ENCODE results near the gene PRKN.

Gene PRKN

DNA sequence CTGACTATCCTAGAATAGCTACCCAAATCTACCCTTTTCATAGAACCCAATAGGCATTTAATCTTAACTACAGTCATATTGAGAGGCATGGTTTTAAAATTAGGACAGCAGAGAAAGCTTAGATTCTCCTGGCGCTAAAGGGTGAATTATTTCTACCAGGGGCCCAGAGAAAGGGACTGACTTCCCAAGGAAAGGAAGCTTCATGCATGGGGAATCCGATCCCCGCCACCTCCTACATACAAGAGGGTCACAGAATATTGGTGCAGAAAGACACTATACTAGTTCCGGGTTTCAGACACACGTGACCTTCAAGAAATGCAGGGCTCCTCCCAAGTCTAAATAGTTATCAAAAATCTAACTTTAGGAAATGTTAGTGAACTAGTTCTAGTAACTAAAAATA lies 130.9 kb downstream of the PRKN start:
- no peak overlapping the region for H3K9ac ChIP-seq (ENCODE audit: low read length in 2 of 2)
- no peaks in the 10 kb centered on the region for H3K4me1 ChIP-seq (ENCODE audit: control insufficient read depth, insufficient read depth, low read length)
- H3K36me3 ChIP-seq (ENCODE audit: control insufficient read depth in 2 of 2, insufficient read depth in 2 of 2, low read length in 2 of 2) = no peaks in the 10 kb centered on the region
- no peaks in the 10 kb centered on the region for H3K27me3 ChIP-seq (ENCODE audit: control insufficient read depth in 1 of 2, insufficient read depth in 2 of 2, low read length in 2 of 2)
- H3K4me3 ChIP-seq (ENCODE audit: low read length in 2 of 2) = no peak overlapping the region
- H3K27ac ChIP-seq (ENCODE audit: low read length) = no peak overlapping the region
- no peaks in the 10 kb centered on the region for H3K9me3 ChIP-seq (ENCODE audit: control insufficient read depth in 2 of 2, low read length in 2 of 2)

DNA sequence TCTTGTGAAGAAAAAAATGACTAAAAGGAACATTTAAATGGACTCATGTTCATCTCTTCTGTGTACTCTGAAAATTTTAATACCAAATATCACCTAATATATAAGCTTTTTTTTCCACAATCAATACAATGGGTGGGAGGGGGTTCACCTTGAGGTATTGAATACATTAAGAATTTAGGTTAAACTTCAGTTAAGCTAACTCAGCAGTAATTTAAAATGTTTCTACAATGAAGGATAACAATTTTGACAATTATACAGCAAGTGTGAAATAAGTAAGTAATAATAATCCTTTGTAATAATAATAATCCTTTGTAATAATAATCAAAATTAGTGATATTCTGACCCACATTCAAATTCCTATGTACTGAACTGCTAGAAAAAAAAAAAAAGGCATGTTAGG lies 136.0 kb downstream of the PRKN start:
- Histone ChIP-seq H3K9me3 (ENCODE audit: control insufficient read depth in 2 of 2, low read length in 2 of 2) (no peaks in the 10 kb centered on the region), H3K27ac (ENCODE audit: low read length) (no peak overlapping the region), H3K4me3 (ENCODE audit: low read length in 2 of 2) (no peak overlapping the region), H3K4me1 (ENCODE audit: control insufficient read depth, insufficient read depth, low read length) (no peaks in the 10 kb centered on the region), H3K36me3 (ENCODE audit: control insufficient read depth in 2 of 2, insufficient read depth in 2 of 2, low read length in 2 of 2) (no peaks in the 10 kb centered on the region), H3K9ac (ENCODE audit: low read length in 2 of 2) (no peak overlapping the region), H3K27me3 (ENCODE audit: control insufficient read depth in 1 of 2, insufficient read depth in 2 of 2, low read length in 2 of 2) (no peaks in the 10 kb centered on the region)

DNA sequence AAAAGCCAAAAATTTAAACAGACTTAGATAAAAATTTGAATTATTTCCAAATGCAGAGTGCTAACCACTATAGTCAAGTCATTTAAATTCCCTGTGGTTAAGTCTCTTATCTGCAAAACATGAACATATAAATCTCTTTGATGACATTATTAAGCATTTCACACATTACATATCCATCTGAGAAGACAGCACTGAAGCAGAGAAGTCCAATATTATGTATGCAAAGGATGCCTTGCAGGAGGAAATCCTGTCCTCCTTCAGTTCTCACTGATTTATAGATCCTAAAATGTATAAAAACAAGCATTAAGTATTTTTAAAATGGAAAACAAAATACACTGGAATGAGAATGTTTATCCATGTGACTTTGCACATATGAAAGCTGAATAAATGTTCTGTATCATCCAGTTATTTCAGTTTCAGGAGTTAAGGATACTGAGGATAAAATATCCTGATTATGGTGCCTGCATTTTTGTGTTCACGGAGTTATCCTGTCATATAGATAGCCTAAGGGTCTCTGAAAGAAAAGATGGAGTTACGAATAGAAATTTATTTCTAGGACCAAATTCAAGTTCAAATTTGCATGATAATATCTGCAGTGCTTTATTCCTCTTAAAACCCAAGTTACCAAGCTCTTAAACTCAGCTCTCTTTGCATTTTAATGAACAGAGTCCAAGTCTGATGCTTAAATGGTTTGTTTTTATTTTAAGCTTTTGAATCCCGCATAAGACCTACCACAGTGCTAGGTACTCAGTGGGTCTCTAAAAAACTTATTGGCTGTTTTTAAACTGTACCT lies 145.4 kb downstream of the PRKN start:
- Histone ChIP-seq H3K9ac (ENCODE audit: low read length in 2 of 2) (no peak overlapping the region), H3K4me1 (ENCODE audit: control insufficient read depth, insufficient read depth, low read length) (no peaks in the 10 kb centered on the region), H3K36me3 (ENCODE audit: control insufficient read depth in 2 of 2, insufficient read depth in 2 of 2, low read length in 2 of 2) (no peaks in the 10 kb centered on the region), H3K9me3 (ENCODE audit: control insufficient read depth in 2 of 2, low read length in 2 of 2) (no peaks in the 10 kb centered on the region), H3K27me3 (ENCODE audit: control insufficient read depth in 1 of 2, insufficient read depth in 2 of 2, low read length in 2 of 2) (no peaks in the 10 kb centered on the region), H3K4me3 (ENCODE audit: low read length in 2 of 2) (no peak overlapping the region), H3K27ac (ENCODE audit: low read length) (no peak overlapping the region)

DNA sequence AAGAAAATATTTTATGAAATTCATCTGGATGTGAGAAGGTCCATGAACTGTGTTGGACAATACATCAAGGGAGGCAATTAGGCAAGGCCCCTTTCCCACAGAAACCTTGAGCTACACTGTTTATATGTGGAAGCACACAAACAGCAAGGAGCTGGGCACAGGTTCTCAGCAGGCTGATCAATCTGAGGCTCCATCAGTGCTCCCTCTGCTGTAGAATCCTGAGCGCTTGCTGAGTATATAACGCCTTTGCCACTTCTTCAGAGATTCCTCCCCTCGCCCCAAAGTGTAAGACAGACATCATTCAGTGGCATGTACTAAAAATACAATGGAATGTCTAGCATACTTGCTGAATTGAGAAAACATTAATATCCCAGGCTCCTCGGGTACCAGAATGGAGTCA lies 146.9 kb downstream of the PRKN start:
- Histone ChIP-seq H3K9ac (ENCODE audit: low read length in 2 of 2) (no peak overlapping the region), H3K9me3 (ENCODE audit: control insufficient read depth in 2 of 2, low read length in 2 of 2) (no peaks in the 10 kb centered on the region), H3K27me3 (ENCODE audit: control insufficient read depth in 1 of 2, insufficient read depth in 2 of 2, low read length in 2 of 2) (no peaks in the 10 kb centered on the region), H3K27ac (ENCODE audit: low read length) (no peak overlapping the region), H3K36me3 (ENCODE audit: control insufficient read depth in 2 of 2, insufficient read depth in 2 of 2, low read length in 2 of 2) (no peaks in the 10 kb centered on the region), H3K4me1 (ENCODE audit: control insufficient read depth, insufficient read depth, low read length) (no peaks in the 10 kb centered on the region), H3K4me3 (ENCODE audit: low read length in 2 of 2) (no peak overlapping the region)

DNA sequence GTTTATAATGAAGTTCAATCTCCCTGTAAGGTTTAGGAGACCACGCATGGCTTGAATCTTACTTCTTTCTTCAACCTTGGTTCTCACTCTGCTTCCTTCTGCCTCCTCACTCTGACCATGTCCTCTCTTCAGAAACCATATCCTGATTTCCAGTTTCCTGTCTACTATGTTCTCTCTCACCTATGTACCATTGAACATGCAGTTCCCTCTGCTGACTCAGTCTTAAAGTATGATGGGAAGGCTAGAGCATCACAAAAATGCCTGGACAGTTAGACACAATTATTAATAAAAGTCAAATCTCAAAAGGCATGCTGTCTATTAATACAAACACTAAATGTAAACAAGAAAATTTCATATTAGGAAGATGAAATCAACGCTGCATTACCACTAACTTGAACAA lies 151.6 kb downstream of the PRKN start:
- Histone ChIP-seq H3K4me3 (ENCODE audit: low read length in 2 of 2) (no peak overlapping the region), H3K27ac (ENCODE audit: low read length) (no peak overlapping the region), H3K9ac (ENCODE audit: low read length in 2 of 2) (no peak overlapping the region), H3K27me3 (ENCODE audit: control insufficient read depth in 1 of 2, insufficient read depth in 2 of 2, low read length in 2 of 2) (no peaks in the 10 kb centered on the region), H3K4me1 (ENCODE audit: control insufficient read depth, insufficient read depth, low read length) (no peaks in the 10 kb centered on the region), H3K9me3 (ENCODE audit: control insufficient read depth in 2 of 2, low read length in 2 of 2) (no peaks in the 10 kb centered on the region), H3K36me3 (ENCODE audit: control insufficient read depth in 2 of 2, insufficient read depth in 2 of 2, low read length in 2 of 2) (no peaks in the 10 kb centered on the region)

DNA sequence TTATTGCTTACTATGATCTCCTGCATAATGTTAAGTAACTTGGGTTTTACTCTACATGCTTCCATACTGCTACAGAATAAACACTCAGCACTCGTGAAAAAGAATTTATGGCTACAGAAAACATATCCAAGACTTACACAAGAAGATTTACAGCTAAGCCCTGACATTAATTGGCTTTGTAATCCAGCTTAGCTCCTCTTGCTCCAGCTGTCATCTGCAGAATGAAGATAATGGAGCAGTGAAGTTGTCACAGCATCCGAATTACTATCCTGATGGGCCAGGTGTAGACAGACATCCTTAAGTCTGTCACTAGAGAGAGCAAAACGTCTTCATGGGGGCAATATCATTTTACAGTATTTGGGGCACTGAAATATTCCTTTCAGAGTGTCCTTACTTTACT lies 155.3 kb downstream of the PRKN start:
- Histone ChIP-seq H3K27ac (ENCODE audit: low read length) (no peak overlapping the region), H3K9ac (ENCODE audit: low read length in 2 of 2) (no peak overlapping the region), H3K9me3 (ENCODE audit: control insufficient read depth in 2 of 2, low read length in 2 of 2) (peaks cover 0 to 3% of the 10 kb centered on the region in 2 donors), H3K4me1 (ENCODE audit: control insufficient read depth, insufficient read depth, low read length) (no peaks in the 10 kb centered on the region), H3K4me3 (ENCODE audit: low read length in 2 of 2) (no peak overlapping the region), H3K27me3 (ENCODE audit: control insufficient read depth in 1 of 2, insufficient read depth in 2 of 2, low read length in 2 of 2) (no peaks in the 10 kb centered on the region), H3K36me3 (ENCODE audit: control insufficient read depth in 2 of 2, insufficient read depth in 2 of 2, low read length in 2 of 2) (peaks cover 0 to 5% of the 10 kb centered on the region in 2 donors)

DNA sequence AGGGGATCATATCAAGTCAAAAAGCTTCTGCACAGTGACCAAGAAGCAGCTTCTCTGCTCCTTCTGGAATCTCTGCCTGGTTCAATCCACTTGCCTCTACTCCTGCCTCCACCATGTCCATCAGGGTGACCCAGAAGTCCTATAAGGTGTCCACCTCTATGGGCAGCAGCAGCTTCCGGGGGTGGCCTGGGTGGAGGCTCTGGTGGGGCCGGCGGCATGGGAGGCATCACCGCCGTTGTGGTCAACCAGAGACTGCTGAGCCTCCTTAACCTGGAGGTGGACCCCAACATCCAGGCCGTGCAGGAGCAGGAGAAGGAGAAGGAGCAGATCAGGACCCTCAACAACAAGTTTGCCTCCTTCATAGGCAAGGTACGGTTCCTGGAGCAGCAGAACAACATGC lies 159.3 kb downstream of the PRKN start:
- Histone ChIP-seq H3K27me3 (ENCODE audit: control insufficient read depth in 1 of 2, insufficient read depth in 2 of 2, low read length in 2 of 2) (no peaks in the 10 kb centered on the region), H3K9me3 (ENCODE audit: control insufficient read depth in 2 of 2, low read length in 2 of 2) (peaks cover 0 to 3% of the 10 kb centered on the region in 2 donors), H3K27ac (ENCODE audit: low read length) (no peak overlapping the region), H3K36me3 (ENCODE audit: control insufficient read depth in 2 of 2, insufficient read depth in 2 of 2, low read length in 2 of 2) (peaks cover 0 to 5% of the 10 kb centered on the region in 2 donors), H3K4me3 (ENCODE audit: low read length in 2 of 2) (no peak overlapping the region), H3K4me1 (ENCODE audit: control insufficient read depth, insufficient read depth, low read length) (no peaks in the 10 kb centered on the region), H3K9ac (ENCODE audit: low read length in 2 of 2) (no peak overlapping the region)

DNA sequence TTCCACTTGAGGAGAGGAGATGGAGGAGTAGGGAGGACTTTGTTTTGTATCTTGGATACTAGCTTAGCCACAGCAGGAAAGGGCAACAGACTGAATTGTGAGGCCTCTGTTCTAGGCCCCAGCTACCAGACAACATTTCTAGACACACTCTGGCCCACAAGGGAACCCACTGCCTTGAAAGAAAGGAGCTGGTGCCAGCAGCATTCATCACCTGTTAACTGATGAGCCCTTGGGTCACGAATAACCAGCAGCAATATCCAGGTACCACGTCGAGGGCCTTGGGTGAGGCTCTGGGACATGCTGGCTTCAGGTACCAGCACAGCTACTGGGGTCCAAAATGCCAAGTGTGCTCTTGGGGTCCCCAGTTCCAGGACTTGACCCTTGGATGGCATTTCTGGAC lies 165.5 kb downstream of the PRKN start:
- Histone ChIP-seq H3K27me3 (ENCODE audit: control insufficient read depth in 1 of 2, insufficient read depth in 2 of 2, low read length in 2 of 2) (no peaks in the 10 kb centered on the region), H3K4me1 (ENCODE audit: control insufficient read depth, insufficient read depth, low read length) (no peaks in the 10 kb centered on the region), H3K27ac (ENCODE audit: low read length) (no peak overlapping the region), H3K36me3 (ENCODE audit: control insufficient read depth in 2 of 2, insufficient read depth in 2 of 2, low read length in 2 of 2) (no peaks in the 10 kb centered on the region), H3K9ac (ENCODE audit: low read length in 2 of 2) (no peak overlapping the region), H3K4me3 (ENCODE audit: low read length in 2 of 2) (no peak overlapping the region), H3K9me3 (ENCODE audit: control insufficient read depth in 2 of 2, low read length in 2 of 2) (no peaks in the 10 kb centered on the region)

DNA sequence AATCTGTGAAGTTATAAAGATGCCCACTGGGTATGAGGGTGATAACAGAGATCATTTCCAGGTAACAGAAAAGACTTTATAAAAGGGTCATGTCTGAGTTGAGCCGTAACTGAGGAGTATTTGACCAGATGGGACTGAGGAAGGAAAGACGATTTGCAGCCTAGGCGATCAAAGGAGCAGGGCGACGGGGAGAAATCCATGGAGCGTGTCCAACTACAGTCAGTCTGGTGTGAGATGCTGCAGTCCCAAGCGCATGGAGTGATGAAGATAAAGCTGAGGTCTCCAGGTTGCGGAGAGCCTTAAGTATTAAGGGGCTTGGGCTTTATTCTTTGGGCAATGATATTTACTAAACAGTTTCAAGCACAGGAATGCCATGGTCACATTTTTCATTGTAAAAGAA lies 166.7 kb downstream of the PRKN start:
- H3K9ac ChIP-seq (ENCODE audit: low read length in 2 of 2) = no peak overlapping the region
- no peak overlapping the region for H3K4me3 ChIP-seq (ENCODE audit: low read length in 2 of 2)
- H3K9me3 ChIP-seq (ENCODE audit: control insufficient read depth in 2 of 2, low read length in 2 of 2) = no peaks in the 10 kb centered on the region
- H3K27me3 ChIP-seq (ENCODE audit: control insufficient read depth in 1 of 2, insufficient read depth in 2 of 2, low read length in 2 of 2) = no peaks in the 10 kb centered on the region
- no peaks in the 10 kb centered on the region for H3K36me3 ChIP-seq (ENCODE audit: control insufficient read depth in 2 of 2, insufficient read depth in 2 of 2, low read length in 2 of 2)
- H3K27ac ChIP-seq (ENCODE audit: low read length) = no peak overlapping the region
- no peaks in the 10 kb centered on the region for H3K4me1 ChIP-seq (ENCODE audit: control insufficient read depth, insufficient read depth, low read length)

DNA sequence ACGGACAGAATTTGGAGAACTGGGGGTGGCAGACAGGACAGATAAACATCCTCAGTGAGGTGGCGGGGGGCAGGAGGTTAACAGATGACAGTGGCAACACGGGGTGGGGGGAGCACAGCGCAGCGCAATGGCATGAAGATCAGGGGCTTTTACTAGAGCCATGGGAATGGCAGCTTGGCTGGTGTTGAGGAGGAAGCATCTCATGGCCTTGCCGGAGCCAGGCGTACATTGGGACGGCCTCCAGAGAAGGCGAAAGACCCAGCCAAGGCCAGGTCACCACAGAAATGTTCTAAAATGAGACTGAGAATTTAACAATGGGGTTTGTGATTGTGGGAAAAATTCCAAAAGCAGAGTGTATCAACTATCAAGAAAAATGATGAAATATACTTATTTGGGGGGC lies 173.0 kb downstream of the PRKN start:
- H3K4me1 ChIP-seq (ENCODE audit: control insufficient read depth, insufficient read depth, low read length) = no peaks in the 10 kb centered on the region
- H3K9me3 ChIP-seq (ENCODE audit: control insufficient read depth in 2 of 2, low read length in 2 of 2) = no peaks in the 10 kb centered on the region
- no peak overlapping the region for H3K4me3 ChIP-seq (ENCODE audit: low read length in 2 of 2)
- H3K27ac ChIP-seq (ENCODE audit: low read length) = no peak overlapping the region
- H3K36me3 ChIP-seq (ENCODE audit: control insufficient read depth in 2 of 2, insufficient read depth in 2 of 2, low read length in 2 of 2) = no peaks in the 10 kb centered on the region
- H3K9ac ChIP-seq (ENCODE audit: low read length in 2 of 2) = no peak overlapping the region
- no peaks in the 10 kb centered on the region for H3K27me3 ChIP-seq (ENCODE audit: control insufficient read depth in 1 of 2, insufficient read depth in 2 of 2, low read length in 2 of 2)

DNA sequence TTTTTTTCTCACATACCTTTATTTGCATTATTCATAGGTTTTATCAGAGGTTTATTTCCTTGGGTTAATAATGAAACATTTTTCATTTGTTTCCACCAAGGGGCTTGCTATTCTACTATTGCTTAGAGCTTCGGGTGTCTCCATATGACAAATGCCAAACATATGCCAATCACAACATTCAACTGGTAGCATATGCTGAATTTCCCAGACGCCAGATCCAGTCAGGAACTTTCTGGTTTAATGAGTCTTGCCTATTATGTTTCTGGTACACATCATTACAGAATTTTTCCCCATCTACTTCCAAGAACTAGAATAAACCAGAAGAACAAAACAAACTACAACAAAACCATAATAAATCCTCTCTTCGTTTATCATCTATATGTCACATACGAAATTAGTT lies 180.7 kb downstream of the PRKN start:
- no peaks in the 10 kb centered on the region for H3K36me3 ChIP-seq (ENCODE audit: control insufficient read depth in 2 of 2, insufficient read depth in 2 of 2, low read length in 2 of 2)
- no peaks in the 10 kb centered on the region for H3K27me3 ChIP-seq (ENCODE audit: control insufficient read depth in 1 of 2, insufficient read depth in 2 of 2, low read length in 2 of 2)
- no peak overlapping the region for H3K4me3 ChIP-seq (ENCODE audit: low read length in 2 of 2)
- H3K9ac ChIP-seq (ENCODE audit: low read length in 2 of 2) = no peak overlapping the region
- H3K9me3 ChIP-seq (ENCODE audit: control insufficient read depth in 2 of 2, low read length in 2 of 2) = no peaks in the 10 kb centered on the region
- peaks cover 2% of the 10 kb centered on the region for H3K4me1 ChIP-seq (ENCODE audit: control insufficient read depth, insufficient read depth, low read length)
- H3K27ac ChIP-seq (ENCODE audit: low read length) = no peak overlapping the region
